K562 (cell line): ENCODE measurements around the gene CHRND. TPM values are rescaled to one million over a fixed set of nuclear protein-coding genes. Genes with fewer than 3 reads are reported as not detected.

Experiments
- ATAC-seq: fragments of 200-7000 bp; cut with Tn5 transposase; 3 replicates; pipeline ENCODE4 v1.9.1; 2020; ENCODE audit warnings: moderate library complexity
- BruUV-seq: library from RNA; stranded (reverse); fragments of 400-500 nt; replicated peaks from 2 replicates; lab custom pipeline; 2021; lab: Mats Ljungman, UMichigan
- CTCF ChIA-PET: fragments of 300-600 bp; formaldehyde crosslinking; extraction: SDS; loops from one replicate; lab custom pipeline; 2021; ENCODE audit warnings: low intra/inter-chr PET ratio; lab: Yijun Ruan, JAX
- POLR2A ChIA-PET: fragments of 300-600, 350-650 bp; sonication (Branson Sonifier 250); formaldehyde crosslinking; extraction: SDS; loops from one replicate; lab custom pipeline; 2021; ENCODE audit warnings: antibody characterized with exemption, inconsistent platforms; lab: Yijun Ruan, JAX
- DNase-seq, 4 experiments: peaks; one replicate each; pipeline versions ENCODE4 v3.0.0 to v3.0.0-alpha.2; 2011 to 2018; ENCODE audit warnings: low spot score in 3 of 4, mixed read lengths in 3 of 4; ENCODE audit errors: extremely low read depth in 1 of 4
- FAIRE-seq: peaks from 2 replicates; lab custom pipeline; 2011; peaks lifted over from hg19 to GRCh38; lab: Jason Lieb, UNC
- H2AFZ ChIP-seq: 2 replicates; pipeline ENCODE4 v1.6.0; 2011; ENCODE audit warnings: low read depth, low read length, control low read depth, inconsistent platforms
- H3K27ac ChIP-seq: fragments of 200-600 bp; 3 replicates; pipeline ENCODE4 v1.8.0; 2011; ENCODE audit warnings: low read depth, mild to moderate bottlenecking, control low read depth, inconsistent platforms, low read length, moderate library complexity, mixed read lengths; ENCODE audit errors: extremely low read depth
- H3K27me3 ChIP-seq, 2 experiments: fragments of 300-600 bp in 1 of 2; 2 replicates in 1 of 2; 3 replicates in 1 of 2; pipeline versions ENCODE4 v1.6.0 to v1.8.0; 2011; ENCODE audit warnings: inconsistent platforms in 2 of 2, low read length in 2 of 2, mild to moderate bottlenecking in 1 of 2, mixed read lengths in 1 of 2, moderate library complexity in 1 of 2; ENCODE audit not compliant: control insufficient read depth in 2 of 2, insufficient read depth in 2 of 2
- H3K36me3 ChIP-seq: fragments of 300-600 bp; 3 replicates; pipeline ENCODE4 v1.8.0; 2011; ENCODE audit warnings: mild to moderate bottlenecking, low read length, inconsistent platforms; ENCODE audit not compliant: control insufficient read depth, insufficient read depth
- H3K4me1 ChIP-seq, 2 experiments: fragments of 200-600 bp in 1 of 2; replicated peaks in 1 of 2; 2 replicates in 1 of 2; 3 replicates in 1 of 2; pipeline versions ENCODE4 v1.5.1 to v1.8.0; 2011; ENCODE audit warnings: inconsistent platforms in 2 of 2, low read length in 2 of 2, mild to moderate bottlenecking in 1 of 2, mixed read lengths in 1 of 2, moderate library complexity in 1 of 2; ENCODE audit not compliant: control insufficient read depth in 2 of 2, insufficient read depth in 2 of 2
- H3K4me2 ChIP-seq: 2 replicates; pipeline ENCODE4 v1.6.1; 2011; ENCODE audit warnings: low read length, control low read depth, inconsistent platforms, mixed read lengths; ENCODE audit not compliant: insufficient read depth
- H3K4me3 ChIP-seq: fragments of 200-600 bp; sonication (generic), shearing (Covaris generic); 2 replicates; pipeline ENCODE4 v1.5.1; 2016; ENCODE audit warnings: control low read depth, inconsistent platforms
- H3K79me2 ChIP-seq: fragments of 200-600 bp; 3 replicates; pipeline ENCODE4 v1.8.0; 2011; ENCODE audit warnings: low read length, inconsistent platforms; ENCODE audit not compliant: control insufficient read depth, insufficient read depth
- H3K9ac ChIP-seq, 2 experiments: 2 replicates each; pipeline versions ENCODE4 v1.6.0 to v1.6.1; 2011; ENCODE audit warnings: low read depth in 2 of 2, low read length in 2 of 2, control low read depth in 1 of 2, inconsistent platforms in 1 of 2, mild to moderate bottlenecking in 1 of 2, mixed read lengths in 1 of 2; ENCODE audit not compliant: insufficient read depth in 1 of 2
- H3K9me1 ChIP-seq: one replicate; pipeline ENCODE4 v1.6.0; 2011; ENCODE audit warnings: inconsistent platforms, mild to moderate bottlenecking, low read length, moderate library complexity; ENCODE audit not compliant: control insufficient read depth, insufficient read depth
- H3K9me3 ChIP-seq: replicated peaks from 2 replicates; pipeline ENCODE4 v1.5.1; 2011; ENCODE audit warnings: low read depth, low read length, inconsistent platforms; ENCODE audit not compliant: control insufficient read depth, insufficient read depth
- H4K20me1 ChIP-seq: replicated peaks from 2 replicates; pipeline ENCODE4 v1.6.1; 2011; ENCODE audit warnings: low read length, inconsistent platforms, mixed read lengths; ENCODE audit not compliant: control insufficient read depth, insufficient read depth
- BCOR ChIP-seq: fragments of 450-650 bp; IDR thresholded peaks from 2 replicates; pipeline ENCODE4 v1.6.1; 2016
- CTCF ChIP-seq, 3 experiments: IDR thresholded peaks in 2 of 3; conservative IDR thresholded peaks in 1 of 3; 2 replicates each; pipeline ENCODE4 v1.5.1; 2011 to 2012; ENCODE audit warnings: low read length in 3 of 3, mild to moderate bottlenecking in 3 of 3, control low read depth in 2 of 3, improper control_type of control experiment in 1 of 3, inconsistent platforms in 1 of 3, low read depth in 1 of 3, mixed read lengths in 1 of 3, moderate library complexity in 1 of 3; ENCODE audit not compliant: insufficient read depth in 2 of 3
- CTCFL ChIP-seq: IDR thresholded peaks from 2 replicates; pipeline ENCODE4 v1.6.1; 2011; ENCODE audit warnings: borderline replicate concordance, low read depth, mild to moderate bottlenecking, moderate library complexity, low read length; ENCODE audit not compliant: insufficient read depth, poor library complexity, severe bottlenecking
- CXXC5 ChIP-seq: fragments of 250-450 bp; sonication (Bioruptor Pico); IDR thresholded peaks from 2 replicates; pipeline ENCODE4 v1.8.0; 2022; ENCODE audit warnings: inconsistent platforms, mild to moderate bottlenecking, moderate library complexity
- GATAD2A ChIP-seq: fragments of 450-650 bp; IDR thresholded peaks from 2 replicates; pipeline ENCODE4 v1.6.1; 2017
- LEF1 ChIP-seq: fragments of 450-650 bp; IDR thresholded peaks from 2 replicates; pipeline ENCODE4 v1.6.1; 2016; ENCODE audit warnings: mild to moderate bottlenecking
- MTF1 ChIP-seq: fragments of 250-450 bp; sonication (Bioruptor Pico); IDR thresholded peaks from 2 replicates; pipeline ENCODE4 v1.9.0; 2021; ENCODE audit warnings: moderate library complexity, mild to moderate bottlenecking, inconsistent platforms, borderline replicate concordance
- NRF1 ChIP-seq, 2 experiments: fragments of 450-650 bp; IDR thresholded peaks in 1 of 2; conservative IDR thresholded peaks in 1 of 2; 2 replicates each; pipeline ENCODE4 v1.6.1; 2014; ENCODE audit warnings: mild to moderate bottlenecking in 2 of 2
- RAD21 ChIP-seq, 2 experiments: fragments of 250-450 bp in 1 of 2; fragments of 450-650 bp in 1 of 2; sonication (Bioruptor Pico) in 1 of 2; formaldehyde crosslinking in 1 of 2; IDR thresholded peaks in 1 of 2; conservative IDR thresholded peaks in 1 of 2; 2 replicates each; pipeline versions ENCODE4 v1.4.0 to v1.8.0; 2020 to 2022; ENCODE audit warnings: mild to moderate bottlenecking in 2 of 2, moderate library complexity in 1 of 2
- RB1 ChIP-seq: fragments of 450-650 bp; IDR thresholded peaks from 2 replicates; pipeline ENCODE4 v1.6.1; 2017; ENCODE audit warnings: low read depth, mild to moderate bottlenecking
- UBTF ChIP-seq, 2 experiments: IDR thresholded peaks; 2 replicates each; pipeline ENCODE4 v1.6.1; 2012; ENCODE audit warnings: improper control_type of control experiment in 2 of 2, low read depth in 2 of 2, low read length in 2 of 2, borderline replicate concordance in 1 of 2
- WGBS: fragments of 100-300 bp; shearing (Covaris generic); methylation state at CpG from one replicate; pipeline ENCODE4 v1.1.6; 2016; ENCODE audit warnings: low coverage, mixed read lengths; ENCODE audit not compliant: insufficient coverage; ENCODE audit errors: missing lambda C conversion rate; 5-methylcytosine and 5-hydroxymethylcytosine counted together
- in situ Hi-C: fragments of 300-500 bp; cut with MboI; formaldehyde crosslinking; loops from 4 replicates; pipeline ENCODE4 v1.15.0; 2018; ENCODE audit warnings: inconsistent platforms, mixed read lengths
- intact Hi-C: fragments of 100-400 bp; cut with micrococcal nuclease; formaldehyde crosslinking; loops from 2 replicates; pipeline ENCODE4 v1.14.2; 2022
- polyA plus RNA-seq, 8 experiments: library from polyadenylated mRNA; depleted of rRNA in 4 of 8; stranded (reverse) in 5 of 8; unstranded in 3 of 8; fragments of >200 nt; fragmentation: Nextera tagmentation in 2 of 8; fragmentation: Illumina TruSeq in 1 of 8; extraction: Ambion mirVana in 2 of 8; extraction: Trizol in 1 of 8; gene quantifications; 2 replicates each; pipeline versions ENCODE4 v1.2.1 to v1.2.3, GENCODE V29; 2011 to 2014; ENCODE audit warnings: inconsistent platforms in 1 of 8, missing spikeins in 1 of 8
- total RNA-seq, 7 experiments: library from RNA; depleted of rRNA in 6 of 7; stranded (reverse); fragments of >200 nt in 6 of 7; fragmentation: Illumina TruSeq in 2 of 7; extraction: Trizol in 2 of 7; gene quantifications; 2 replicates each; pipeline versions ENCODE4 v1.2.1 to v1.2.3, GENCODE V29; 2011 to 2021; ENCODE audit warnings: low replicate concordance in 1 of 7

The CHRND gene
- total and polyA plus RNA-seq, 9 of the 15 experiments (the other 6 are each of a cell fraction or from before 2014, with no cell fraction given): not detected

GRCh38 chr2:232523682-232524597, 2.0 kb upstream of the CHRND start:
- Histone ChIP-seq H3K4me1 (peaks cover 0 to 27% of the 10 kb centered on the region in 2 experiments; a peak in 2 of 5 replicates), H3K79me2 (no peaks in the 10 kb centered on the region), H3K27ac (no peak overlapping the region), H2AFZ (no peak overlapping the region), H3K9me3 (no peaks in the 10 kb centered on the region), H3K9me1 (no peaks in the 10 kb centered on the region), H4K20me1 (no peaks in the 10 kb centered on the region), H3K4me3 (0 out of 2 replicates have a peak overlapping the region, but pooled peaks have one; percentile 13), H3K9ac (no peak overlapping the region), H3K27me3 (peaks cover 0 to 53% of the 10 kb centered on the region in 2 experiments; a peak in 3 of 5 replicates), H3K4me2 (no peak overlapping the region), H3K36me3 (no peaks in the 10 kb centered on the region)
- DNase-seq: peak; percentile 59 to 72 (median 62)
- ATAC-seq: peak; percentile 89
- peak; percentile 22 for TF ChIP-seq CTCFL
- peak; percentile 32 to 49 (median 35); a peak in 5 of 6 replicates for TF ChIP-seq CTCF (IDR thresholded peaks at IDR 0.05 in 2 of 3, conservative IDR thresholded peaks at IDR 0.05 in 1 of 3; ENCODE audit: insufficient read depth in 2 of 3, low read depth in 1 of 3, low read length in 3 of 3)
- TF ChIP-seq MTF1 (CRISPR knock-in tag): no peak
- 0 out of 2 replicates have a peak, but pooled peaks have one; percentile 25 for TF ChIP-seq CXXC5 (CRISPR knock-in tag)
- no peak for TF ChIP-seq GATAD2A
- 0 out of 4 replicates have a peak, but pooled peaks of 1 of the 2 experiments have one; percentile 23 for TF ChIP-seq RAD21 (CRISPR knock-in tag; conservative IDR thresholded peaks at IDR 0.05 in 1 of 2, IDR thresholded peaks at IDR 0.05 in 1 of 2)
- 0 out of 2 replicates have a peak, but pooled peaks have one; percentile 29 for TF ChIP-seq RB1
- peak; percentile 41 to 54; a peak in 3 of 4 replicates for TF ChIP-seq NRF1 (conservative IDR thresholded peaks at IDR 0.05 in 1 of 2, IDR thresholded peaks at IDR 0.05 in 1 of 2)
- peak; percentile 47 to 65; a peak in 1 of 4 replicates for TF ChIP-seq UBTF (IDR thresholded peaks at IDR 0.05; ENCODE audit: borderline replicate concordance in 1 of 2, low read depth in 2 of 2, low read length in 2 of 2)
- 0 out of 2 replicates have a peak, but pooled peaks have one; percentile 33 for TF ChIP-seq BCOR
- TF ChIP-seq LEF1: no peak
- in situ Hi-C loops: no loop called here
- BruUV-seq: no TSS peak
- FAIRE-seq: peak; percentile 23
- 2% methylated on average over 15 of the region's 75 CpGs for WGBS
- ChIA-PET CTCF (no interaction called here), POLR2A (interaction anchor here (0.7 kb wide), 2 partner anchors 26 to 282 kb away, joined by 3 to 5 read pairs; partner anchors contain the start of genes EIF4E2 and TIGD1)
- intact Hi-C loops: loop anchor here (5.0 kb wide), 3 partner anchors 77 to 287 kb away; no protein-coding TSS in a partner anchor
